HepG2 (cell line): Measurements from ENCODE around the gene FAM200B. TPM values are rescaled to one million over a fixed set of nuclear protein-coding genes. Genes with fewer than 3 reads are reported as not detected.

ENCODE experiments used
- ATAC-seq: fragments of 200-7000 bp; cut with Tn5 transposase; 3 replicates; pipeline ENCODE4 v1.9.1; 2020; ENCODE audit warnings: mild to moderate bottlenecking, moderate library complexity
- BruUV-seq: library from RNA; stranded (reverse); fragments of 400-500 nt; replicated peaks from 2 replicates; lab custom pipeline; 2021; lab: Mats Ljungman, UMichigan
- CTCF ChIA-PET: fragments of 300-600 bp; formaldehyde crosslinking; extraction: SDS; loops from one replicate; lab custom pipeline; 2021; ENCODE audit warnings: low total read pairs, inconsistent platforms, low intra/inter-chr PET ratio; lab: Yijun Ruan, JAX
- POLR2A ChIA-PET: fragments of 350-600 bp; sonication (Branson Sonifier 250); formaldehyde crosslinking; loops from one replicate; lab custom pipeline; 2020; ENCODE audit warnings: antibody characterized with exemption, inconsistent platforms; lab: Yijun Ruan, JAX
- DNase-seq: peaks from one replicate; pipeline ENCODE4 v3.0.0-alpha.2; 2015; ENCODE audit warnings: low spot score
- FAIRE-seq: peaks from 3 replicates; lab custom pipeline; 2011; peaks lifted over from hg19 to GRCh38; lab: Jason Lieb, UNC
- H2AFZ ChIP-seq: one replicate; pipeline ENCODE4 v1.6.1; 2011; ENCODE audit warnings: low read length, inconsistent platforms
- H3K27ac ChIP-seq: fragments of 300-600 bp; 3 replicates; pipeline ENCODE4 v1.8.0; 2011; ENCODE audit warnings: mixed run types, mild to moderate bottlenecking, mixed read lengths, low read length, inconsistent platforms; ENCODE audit not compliant: insufficient read depth; ENCODE audit errors: extremely low read length
- H3K27me3 ChIP-seq, 2 experiments: fragments of 200-600 bp in 1 of 2; 2 replicates in 1 of 2; 3 replicates in 1 of 2; pipeline versions ENCODE4 v1.6.0 to v1.8.0; 2011; ENCODE audit warnings: low read length in 2 of 2, mild to moderate bottlenecking in 2 of 2, moderate library complexity in 2 of 2, inconsistent platforms in 1 of 2; ENCODE audit not compliant: insufficient read depth in 2 of 2, control insufficient read depth in 1 of 2
- H3K36me3 ChIP-seq, 2 experiments: fragments of 200-600 bp in 1 of 2; replicated peaks in 1 of 2; 2 replicates in 1 of 2; 3 replicates in 1 of 2; pipeline versions ENCODE4 v1.5.1 to v1.8.0; 2011; ENCODE audit warnings: low read length in 2 of 2, inconsistent platforms in 1 of 2; ENCODE audit not compliant: insufficient read depth in 2 of 2, control insufficient read depth in 1 of 2
- H3K4me1 ChIP-seq: 2 replicates; pipeline ENCODE4 v1.5.1; 2012; ENCODE audit warnings: low read length, inconsistent platforms; ENCODE audit not compliant: insufficient read depth
- H3K4me2 ChIP-seq: 2 replicates; pipeline ENCODE4 v1.6.0; 2011; ENCODE audit warnings: low read depth, low read length, inconsistent platforms
- H3K4me3 ChIP-seq, 3 experiments: fragments of 200-600 bp in 1 of 3; sonication (generic), shearing (Covaris generic) in 1 of 3; replicated peaks in 1 of 3; 2 replicates each; pipeline ENCODE4 v1.5.1; 2011 to 2016; ENCODE audit warnings: low read length in 3 of 3, inconsistent platforms in 2 of 3, low read depth in 2 of 3, mild to moderate bottlenecking in 2 of 3, control low read depth in 1 of 3, mixed read lengths in 1 of 3; ENCODE audit not compliant: insufficient read depth in 1 of 3
- H3K79me2 ChIP-seq: one replicate; pipeline ENCODE4 v1.6.1; 2011; ENCODE audit warnings: low read length, inconsistent platforms; ENCODE audit not compliant: insufficient read depth
- H3K9ac ChIP-seq: 2 replicates; pipeline ENCODE4 v1.6.0; 2011; ENCODE audit warnings: mild to moderate bottlenecking, low read depth, low read length, inconsistent platforms; ENCODE audit not compliant: insufficient read depth
- H3K9me3 ChIP-seq: 2 replicates; pipeline ENCODE4 v1.5.1; 2012; ENCODE audit warnings: mild to moderate bottlenecking, low read length
- H4K20me1 ChIP-seq: 2 replicates; pipeline ENCODE4 v1.6.0; 2011; ENCODE audit warnings: inconsistent platforms, mild to moderate bottlenecking, low read length, moderate library complexity; ENCODE audit not compliant: insufficient read depth
- CEBPB ChIP-seq: IDR thresholded peaks from 2 replicates; pipeline ENCODE4 v1.6.1; 2011; ENCODE audit warnings: low read depth, low read length, improper control_type of control experiment, borderline replicate concordance
- PRPF4 ChIP-seq: fragments of 200-400 bp; formaldehyde crosslinking; IDR thresholded peaks from 2 replicates; pipeline ENCODE4 v1.6.1; 2016; ENCODE audit warnings: low read length, low read depth; ENCODE audit not compliant: poor library complexity, severe bottlenecking
- ZNF274 ChIP-seq: sonication (generic); formaldehyde crosslinking; IDR thresholded peaks from 2 replicates; pipeline ENCODE4 v1.5.1; 2020; ENCODE audit warnings: mild to moderate bottlenecking, missing genetic modification reagents
- WGBS: methylation state at CpG from one replicate; pipeline ENCODE4 v1.1.6; 2017; ENCODE audit warnings: low lambda C conversion rate; 5-methylcytosine and 5-hydroxymethylcytosine counted together
- in situ Hi-C: cut with HindIII; loops from 2 replicates; pipeline ENCODE4 v1.10.0; 2017; ENCODE audit warnings: low pct_unique_long_range_greater_than_20kb; ENCODE audit not compliant: extremely low pct_ligation_motif_present
- intact Hi-C: fragments of 100-400 bp; cut with micrococcal nuclease; formaldehyde crosslinking; loops from one replicate; pipeline ENCODE4 v1.10.0; 2022; ENCODE audit not compliant: unreplicated experiment
- polyA plus RNA-seq, 8 experiments: library from polyadenylated mRNA; depleted of rRNA in 3 of 8; stranded (reverse) in 7 of 8; unstranded in 1 of 8; fragments of >200 nt; fragmentation: Illumina TruSeq in 4 of 8; extraction: Trizol in 4 of 8; gene quantifications; 2 replicates each; pipeline versions ENCODE4 v1.2.1 to v1.2.3, GENCODE V29; 2011 to 2016; ENCODE audit warnings: low read depth in 4 of 8, missing spikeins in 1 of 8, mixed read lengths in 1 of 8; ENCODE audit not compliant: insufficient read depth in 1 of 8
- total RNA-seq, 5 experiments: library from RNA; depleted of rRNA; stranded (reverse); fragments of >200 nt; fragmentation: Illumina TruSeq; extraction: Trizol; gene quantifications; 2 replicates each; pipeline ENCODE4 v1.2.3, GENCODE V29; 2016; ENCODE audit warnings: low read depth in 1 of 5
- TF ChIP-seq, protein P1 (sequence below): sonication (generic); formaldehyde crosslinking; IDR thresholded peaks from 2 replicates; pipeline ENCODE4 v1.9.0; 2021; ENCODE audit warnings: missing genetic modification reagents, borderline replicate concordance
- TF ChIP-seq, protein P2 (sequence below): sonication (generic); formaldehyde crosslinking; IDR thresholded peaks from 2 replicates; pipeline ENCODE4 v1.4.0; 2020; ENCODE audit warnings: missing genetic modification reagents, mild to moderate bottlenecking, borderline replicate concordance

FAM200B gene
- total and polyA plus RNA-seq, 2 of the 13 experiments (the other 11 are each of a cell fraction or from before 2014, with no cell fraction given): 25.6 to 41.8 TPM

DNA sequence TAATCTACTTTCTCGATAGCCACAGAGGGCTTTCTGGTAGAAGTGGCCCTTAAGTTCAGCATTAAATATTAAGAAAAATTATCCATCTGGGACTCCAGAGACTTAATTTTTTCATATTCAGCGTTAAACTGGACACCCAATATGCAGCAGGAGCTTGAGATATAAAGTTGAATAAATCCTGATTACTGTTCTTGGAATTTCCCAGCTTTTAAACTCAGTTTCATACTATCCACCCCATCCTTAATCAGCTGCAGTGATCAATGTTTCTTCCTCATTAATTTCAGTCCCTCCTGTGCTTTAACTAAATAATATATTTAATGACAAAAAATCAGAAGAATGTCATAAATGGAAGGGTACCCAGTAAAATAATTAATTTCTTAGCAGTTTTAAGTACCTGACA, 22.8 kb upstream of the FAM200B start:
- TF ChIP-seq ZNF274 (CRISPR knock-in tag) (no peak), PRPF4 (no peak)
- TF ChIP-seq, protein P1, sequence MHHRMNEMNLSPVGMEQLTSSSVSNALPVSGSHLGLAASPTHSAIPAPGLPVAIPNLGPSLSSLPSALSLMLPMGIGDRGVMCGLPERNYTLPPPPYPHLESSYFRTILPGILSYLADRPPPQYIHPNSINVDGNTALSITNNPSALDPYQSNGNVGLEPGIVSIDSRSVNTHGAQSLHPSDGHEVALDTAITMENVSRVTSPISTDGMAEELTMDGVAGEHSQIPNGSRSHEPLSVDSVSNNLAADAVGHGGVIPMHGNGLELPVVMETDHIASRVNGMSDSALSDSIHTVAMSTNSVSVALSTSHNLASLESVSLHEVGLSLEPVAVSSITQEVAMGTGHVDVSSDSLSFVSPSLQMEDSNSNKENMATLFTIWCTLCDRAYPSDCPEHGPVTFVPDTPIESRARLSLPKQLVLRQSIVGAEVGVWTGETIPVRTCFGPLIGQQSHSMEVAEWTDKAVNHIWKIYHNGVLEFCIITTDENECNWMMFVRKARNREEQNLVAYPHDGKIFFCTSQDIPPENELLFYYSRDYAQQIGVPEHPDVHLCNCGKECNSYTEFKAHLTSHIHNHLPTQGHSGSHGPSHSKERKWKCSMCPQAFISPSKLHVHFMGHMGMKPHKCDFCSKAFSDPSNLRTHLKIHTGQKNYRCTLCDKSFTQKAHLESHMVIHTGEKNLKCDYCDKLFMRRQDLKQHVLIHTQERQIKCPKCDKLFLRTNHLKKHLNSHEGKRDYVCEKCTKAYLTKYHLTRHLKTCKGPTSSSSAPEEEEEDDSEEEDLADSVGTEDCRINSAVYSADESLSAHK: no peak
- Histone ChIP-seq H2AFZ (no peak overlapping the region), H3K79me2 (peaks cover 8% of the 10 kb centered on the region), H3K27ac (no peak overlapping the region), H3K9ac (no peak overlapping the region), H3K4me3 (no peak overlapping the region), H3K4me2 (no peak overlapping the region), H4K20me1 (no peaks in the 10 kb centered on the region), H3K9me3 (no peaks in the 10 kb centered on the region), H3K27me3 (no peaks in the 10 kb centered on the region; a peak in 1 of 5 replicates), H3K4me1 (peaks cover 16% of the 10 kb centered on the region), H3K36me3 (no peaks in the 10 kb centered on the region)
- WGBS: 90% methylated on average over 2 of the region's 2 CpGs
- no TSS peak for BruUV-seq
- ATAC-seq (no peak), DNase-seq (no peak), FAIRE-seq (no peak)
- CTCF ChIA-PET: no interaction called here
- POLR2A ChIA-PET: no interaction called here
- in situ Hi-C loops: loop anchor here (25.0 kb wide), 1 partner anchor 646 kb away; the partner anchor contains the start of gene CPEB2
- intact Hi-C loops: loop anchor here (10.0 kb wide), 1 partner anchor 654 kb away; the partner anchor contains the start of gene CPEB2

- POLR2A ChIA-PET: no interaction called here
- ATAC-seq: no peak
- no peak overlapping the region for H3K4me2 ChIP-seq
- peak; percentile 80 for TF ChIP-seq CEBPB
- TF ChIP-seq, protein P2, sequence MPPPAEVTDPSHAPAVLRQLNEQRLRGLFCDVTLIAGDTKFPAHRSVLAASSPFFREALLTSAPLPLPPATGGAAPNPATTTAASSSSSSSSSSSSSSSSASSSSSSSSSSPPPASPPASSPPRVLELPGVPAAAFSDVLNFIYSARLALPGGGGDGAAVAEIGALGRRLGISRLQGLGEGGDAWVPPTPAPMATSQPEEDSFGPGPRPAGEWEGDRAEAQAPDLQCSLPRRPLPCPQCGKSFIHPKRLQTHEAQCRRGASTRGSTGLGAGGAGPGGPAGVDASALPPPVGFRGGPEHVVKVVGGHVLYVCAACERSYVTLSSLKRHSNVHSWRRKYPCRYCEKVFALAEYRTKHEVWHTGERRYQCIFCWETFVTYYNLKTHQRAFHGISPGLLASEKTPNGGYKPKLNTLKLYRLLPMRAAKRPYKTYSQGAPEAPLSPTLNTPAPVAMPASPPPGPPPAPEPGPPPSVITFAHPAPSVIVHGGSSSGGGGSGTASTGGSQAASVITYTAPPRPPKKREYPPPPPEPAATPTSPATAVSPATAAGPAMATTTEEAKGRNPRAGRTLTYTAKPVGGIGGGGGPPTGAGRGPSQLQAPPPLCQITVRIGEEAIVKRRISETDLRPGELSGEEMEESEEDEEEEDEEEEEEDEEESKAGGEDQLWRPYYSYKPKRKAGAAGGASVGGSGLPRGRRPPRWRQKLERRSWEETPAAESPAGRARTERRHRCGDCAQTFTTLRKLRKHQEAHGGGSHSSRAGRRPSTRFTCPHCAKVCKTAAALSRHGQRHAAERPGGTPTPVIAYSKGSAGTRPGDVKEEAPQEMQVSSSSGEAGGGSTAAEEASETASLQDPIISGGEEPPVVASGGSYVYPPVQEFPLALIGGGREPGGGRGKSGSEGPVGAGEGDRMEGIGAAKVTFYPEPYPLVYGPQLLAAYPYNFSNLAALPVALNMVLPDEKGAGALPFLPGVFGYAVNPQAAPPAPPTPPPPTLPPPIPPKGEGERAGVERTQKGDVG (CRISPR knock-in tag): no peak
Measured at GRCh38 chr4:15659768-15660570, 21.7 kb upstream of the FAM200B start.

More at GRCh38 chr4:15659768-15660570, 21.7 kb upstream of the FAM200B start:
- BruUV-seq: no TSS peak
- CTCF ChIA-PET: no interaction called here
- no peaks in the 10 kb centered on the region for H3K36me3 ChIP-seq
- H2AFZ ChIP-seq: no peak overlapping the region
- DNase-seq: no peak
- FAIRE-seq: no peak
- no peaks in the 10 kb centered on the region for H3K79me2 ChIP-seq
- H3K27me3 ChIP-seq: no peaks in the 10 kb centered on the region
- no peaks in the 10 kb centered on the region for H4K20me1 ChIP-seq
- intact Hi-C loops (loop anchor here (10.0 kb wide), 1 partner anchor 655 kb away; the partner anchor contains the start of gene CPEB2), in situ Hi-C loops (loop anchor here (25.0 kb wide), 1 partner anchor 648 kb away; the partner anchor contains the start of gene CPEB2)
- no peak overlapping the region for H3K9ac ChIP-seq
- H3K27ac ChIP-seq: no peak overlapping the region
- H3K4me1 ChIP-seq: peaks cover 16% of the 10 kb centered on the region
- 87% methylated on average over 5 of the region's 5 CpGs for WGBS
- no peaks in the 10 kb centered on the region for H3K9me3 ChIP-seq
- no peak overlapping the region for H3K4me3 ChIP-seq
